Gastroesophageal sphincter (tissue), 3 donors: ENCODE results near the gene CD46.

Experiments used
- CTCF ChIP-seq, 4 experiments: fragments of 200-600 bp in 2 of 4; fragments of 450-650 bp in 2 of 4; sonication (generic) in 1 of 4; IDR thresholded peaks; one replicate each; pipeline ENCODE4 v1.5.1; 2017 to 2019; ENCODE audit warnings: antibody characterized with exemption in 4 of 4, mild to moderate bottlenecking in 2 of 4, moderate library complexity in 2 of 4
- EP300 ChIP-seq: sonication (generic); formaldehyde crosslinking; IDR thresholded peaks from one replicate; pipeline ENCODE4 v1.6.1; 2017; ENCODE audit warnings: antibody characterized with exemption, mild to moderate bottlenecking
- POLR2AphosphoS5 ChIP-seq: sonication (generic); formaldehyde crosslinking; IDR thresholded peaks from one replicate; pipeline ENCODE4 v1.6.1; 2017; ENCODE audit warnings: antibody characterized with exemption

- TF ChIP-seq CTCF (IDR thresholded peaks at IDR 0.05) (no peak), POLR2AphosphoS5 (no peak), EP300 (no peak)
Observed at GRCh38 chr1:207835958-207836357, 84.1 kb downstream of the CD46 start.
